Astrocyte (in vitro differentiated cells and primary cell): ENCODE data around the gene RNASE9. TPM values are rescaled to one million over a fixed set of nuclear protein-coding genes. Genes with fewer than 3 reads are reported as not detected.

Experiments used
- DNase-seq: peaks from one replicate; pipeline ENCODE4 v3.0.0-alpha.2; 2010; ENCODE audit warnings: low read depth
- FAIRE-seq: peaks from 2 replicates; lab custom pipeline; 2011; peaks lifted over from hg19 to GRCh38; lab: Jason Lieb, UNC
- H2AFZ ChIP-seq: 2 replicates; pipeline ENCODE4 v1.6.0; 2012; ENCODE audit warnings: low read depth, low read length, inconsistent platforms
- H3K27ac ChIP-seq: 2 replicates; pipeline ENCODE4 v1.5.1; 2011; ENCODE audit warnings: low read depth, low read length, inconsistent platforms
- H3K27me3 ChIP-seq: 2 replicates; pipeline ENCODE4 v1.6.0; 2011; ENCODE audit warnings: low read length, inconsistent platforms; ENCODE audit not compliant: insufficient read depth
- H3K36me3 ChIP-seq: 2 replicates; pipeline ENCODE4 v1.5.1; 2011; ENCODE audit warnings: low read length, inconsistent platforms; ENCODE audit not compliant: insufficient read depth
- H3K4me1 ChIP-seq: 2 replicates; pipeline ENCODE4 v1.5.1; 2011; ENCODE audit warnings: low read length, inconsistent platforms; ENCODE audit not compliant: insufficient read depth
- H3K4me2 ChIP-seq: 2 replicates; pipeline ENCODE4 v1.6.0; 2012; ENCODE audit warnings: low read length, inconsistent platforms
- H3K4me3 ChIP-seq: 2 replicates; pipeline ENCODE4 v1.5.1; 2011; ENCODE audit warnings: low read depth, mild to moderate bottlenecking, low read length, inconsistent platforms; ENCODE audit not compliant: insufficient read depth
- H3K79me2 ChIP-seq: 2 replicates; pipeline ENCODE4 v1.6.0; 2012; ENCODE audit warnings: mild to moderate bottlenecking, low read length, inconsistent platforms; ENCODE audit not compliant: insufficient read depth
- H3K9ac ChIP-seq: 2 replicates; pipeline ENCODE4 v1.6.0; 2012; ENCODE audit warnings: mild to moderate bottlenecking, low read length, inconsistent platforms
- H3K9me3 ChIP-seq: 2 replicates; pipeline ENCODE4 v1.5.1; 2012; ENCODE audit warnings: low read depth, mild to moderate bottlenecking, low read length, inconsistent platforms; ENCODE audit not compliant: insufficient read depth
- H4K20me1 ChIP-seq: 2 replicates; pipeline ENCODE4 v1.6.0; 2012; ENCODE audit warnings: low read length, inconsistent platforms; ENCODE audit not compliant: insufficient read depth
- H3K27ac Mint-ChIP-seq: one replicate; pipeline ENCODE4 v1.8.0; 2021; ENCODE audit warnings: mild to moderate bottlenecking, mixed read lengths; ENCODE audit not compliant: unreplicated experiment
- H3K27me3 Mint-ChIP-seq: one replicate; pipeline ENCODE4 v1.8.0; 2021; ENCODE audit warnings: low read depth, mixed read lengths; ENCODE audit not compliant: unreplicated experiment
- H3K36me3 Mint-ChIP-seq: one replicate; pipeline ENCODE4 v1.8.0; 2021; ENCODE audit warnings: low read depth, mixed read lengths; ENCODE audit not compliant: unreplicated experiment
- H3K4me1 Mint-ChIP-seq: one replicate; pipeline ENCODE4 v1.8.0; 2021; ENCODE audit warnings: low read depth, mixed read lengths; ENCODE audit not compliant: unreplicated experiment
- H3K4me3 Mint-ChIP-seq: one replicate; pipeline ENCODE4 v1.8.0; 2021; ENCODE audit warnings: mild to moderate bottlenecking, moderate library complexity, mixed read lengths; ENCODE audit not compliant: unreplicated experiment
- H3K9me3 Mint-ChIP-seq: one replicate; pipeline ENCODE4 v1.8.0; 2021; ENCODE audit warnings: mild to moderate bottlenecking, mixed read lengths; ENCODE audit not compliant: unreplicated experiment
- CTCF ChIP-seq: IDR thresholded peaks from 2 replicates; pipeline ENCODE4 v1.5.1; 2011; ENCODE audit warnings: low read depth, mild to moderate bottlenecking, inconsistent platforms, low read length, moderate library complexity; ENCODE audit not compliant: insufficient read depth
- EZH2 ChIP-seq: IDR thresholded peaks from 2 replicates; pipeline ENCODE4 v1.6.1; 2012; ENCODE audit warnings: mild to moderate bottlenecking, low read length, inconsistent platforms; ENCODE audit not compliant: insufficient read depth
- total RNA-seq: library from RNA; stranded (reverse); gene quantifications from 2 replicates; pipeline ENCODE4 v1.2.1, GENCODE V29; 2021

RNASE9 gene
- total RNA-seq, 1 donor from 2014 or later, result not detected

GRCh38 chr14:20548414-20549158, 12.3 kb downstream of the RNASE9 start:
- no peak for FAIRE-seq
- no peaks in the 10 kb centered on the region for H4K20me1 ChIP-seq
- Mint-ChIP-seq H3K4me1 (no peaks in the 10 kb centered on the region), H3K9me3 (no peaks in the 10 kb centered on the region), H3K27me3 (peaks cover 2% of the 10 kb centered on the region), H3K4me3 (no peak overlapping the region), H3K27ac (no peak overlapping the region), H3K36me3 (no peaks in the 10 kb centered on the region)
- no peaks in the 10 kb centered on the region for H3K27me3 ChIP-seq
- TF ChIP-seq EZH2 (no peak), CTCF (no peak)
- no peaks in the 10 kb centered on the region for H3K79me2 ChIP-seq
- DNase-seq, result no peak
- no peaks in the 10 kb centered on the region for H3K9me3 ChIP-seq
- no peaks in the 10 kb centered on the region for H3K4me1 ChIP-seq
- H3K36me3 ChIP-seq, result no peaks in the 10 kb centered on the region
- no peak overlapping the region for H2AFZ ChIP-seq
- no peak overlapping the region for H3K4me2 ChIP-seq
- H3K4me3 ChIP-seq, result no peak overlapping the region
- no peak overlapping the region for H3K9ac ChIP-seq
- no peak overlapping the region for H3K27ac ChIP-seq

- Mint-ChIP-seq H3K4me3 (no peak overlapping the region), H3K9me3 (no peaks in the 10 kb centered on the region), H3K27ac (no peak overlapping the region), H3K4me1 (no peaks in the 10 kb centered on the region), H3K27me3 (peaks cover 2% of the 10 kb centered on the region), H3K36me3 (no peaks in the 10 kb centered on the region)
- Histone ChIP-seq H3K27ac (no peak overlapping the region), H3K79me2 (no peaks in the 10 kb centered on the region), H4K20me1 (no peaks in the 10 kb centered on the region), H3K36me3 (no peaks in the 10 kb centered on the region), H3K9ac (no peak overlapping the region), H2AFZ (no peak overlapping the region), H3K27me3 (no peaks in the 10 kb centered on the region), H3K4me1 (no peaks in the 10 kb centered on the region), H3K4me3 (no peak overlapping the region), H3K9me3 (no peaks in the 10 kb centered on the region), H3K4me2 (no peak overlapping the region)
- FAIRE-seq (no peak), DNase-seq (no peak)
- no peak for TF ChIP-seq EZH2
Observed at GRCh38 chr14:20546877-20547276, 14.0 kb downstream of the RNASE9 start.

GRCh38 chr14:20539906-20540305, 20.9 kb downstream of the RNASE9 start:
- Mint-ChIP-seq H3K4me1 (no peaks in the 10 kb centered on the region), H3K4me3 (no peak overlapping the region), H3K9me3 (no peaks in the 10 kb centered on the region), H3K27ac (no peak overlapping the region), H3K36me3 (no peaks in the 10 kb centered on the region), H3K27me3 (no peaks in the 10 kb centered on the region)
- H3K79me2 ChIP-seq, result no peaks in the 10 kb centered on the region
- no peak overlapping the region for H2AFZ ChIP-seq
- H3K4me2 ChIP-seq, result no peak overlapping the region
- H3K36me3 ChIP-seq, result no peaks in the 10 kb centered on the region
- no peak overlapping the region for H3K27ac ChIP-seq
- DNase-seq (no peak), FAIRE-seq (no peak)
- H4K20me1 ChIP-seq, result no peaks in the 10 kb centered on the region
- no peak overlapping the region for H3K9ac ChIP-seq
- no peaks in the 10 kb centered on the region for H3K4me1 ChIP-seq
- H3K27me3 ChIP-seq, result no peaks in the 10 kb centered on the region
- H3K9me3 ChIP-seq, result no peaks in the 10 kb centered on the region
- no peak overlapping the region for H3K4me3 ChIP-seq
- TF ChIP-seq EZH2, result no peak
- no peak for TF ChIP-seq CTCF
